PC-3 (cell line): Measurements from ENCODE around the gene BACH2. TPM values are rescaled to one million over a fixed set of nuclear protein-coding genes. Genes with fewer than 3 reads are reported as not detected.

ENCODE experiments used
- ATAC-seq: fragments of 200-7000 bp; cut with Tn5 transposase; 2 replicates; pipeline ENCODE4 v1.9.1; 2020; ENCODE audit warnings: mild to moderate bottlenecking, moderate library complexity
- BruUV-seq: library from RNA; stranded (reverse); fragments of 400-500 nt; replicated peaks from 2 replicates; lab custom pipeline; 2021; lab: Mats Ljungman, UMichigan
- CTCF ChIA-PET: fragments of 300-600 bp; sonication (Branson Sonifier 250); formaldehyde crosslinking; loops from one replicate; lab custom pipeline; 2022; ENCODE audit warnings: antibody characterized with exemption; lab: Charles Lee
- POLR2A ChIA-PET: fragments of 300-600 bp; sonication (Branson Sonifier 250); formaldehyde crosslinking; loops from one replicate; lab custom pipeline; 2022; ENCODE audit warnings: antibody characterized with exemption; ENCODE audit not compliant: unreplicated experiment; lab: Charles Lee
- DNase-seq: peaks from one replicate; pipeline ENCODE4 v3.0.0-alpha.2; 2015
- H2AFZ ChIP-seq: fragments of 300-600 bp; sonication (generic); 2 replicates; pipeline ENCODE4 v1.6.0; 2016; ENCODE audit warnings: antibody characterized with exemption, low read length
- H3F3A ChIP-seq: fragments of 300-600 bp; sonication (generic); one replicate; pipeline ENCODE4 v1.6.0; 2017; ENCODE audit warnings: antibody characterized with exemption, low read length, control low read depth, mild to moderate bottlenecking; ENCODE audit not compliant: unreplicated experiment
- H3K27ac ChIP-seq: fragments of 300-600 bp; sonication (generic); 2 replicates; pipeline ENCODE4 v1.5.1; 2016; ENCODE audit warnings: mild to moderate bottlenecking, low read length
- H3K27me3 ChIP-seq: fragments of 300-600 bp; sonication (generic); 2 replicates; pipeline ENCODE4 v1.6.1; 2016; ENCODE audit warnings: low read length, mixed read lengths
- H3K36me3 ChIP-seq: fragments of 300-600 bp; sonication (generic); 2 replicates; pipeline ENCODE4 v1.6.1; 2016; ENCODE audit warnings: low read depth, mixed run types, low read length, mixed read lengths
- H3K4me1 ChIP-seq: fragments of 300-600 bp; sonication (generic); 2 replicates; pipeline ENCODE4 v1.5.1; 2016; ENCODE audit warnings: low read length; ENCODE audit not compliant: insufficient read depth
- H3K4me2 ChIP-seq: fragments of 300-600 bp; sonication (generic); 2 replicates; pipeline ENCODE4 v1.6.0; 2016; ENCODE audit warnings: low read length
- H3K4me3 ChIP-seq: fragments of 300-600 bp; sonication (generic); 2 replicates; pipeline ENCODE4 v1.5.1; 2016; ENCODE audit warnings: mild to moderate bottlenecking, low read length, mixed read lengths
- H3K79me2 ChIP-seq: fragments of 300-600 bp; sonication (generic); 2 replicates; pipeline ENCODE4 v1.6.1; 2017; ENCODE audit warnings: low read length, mixed read lengths
- H3K9ac ChIP-seq: fragments of 300-600 bp; sonication (generic); 2 replicates; pipeline ENCODE4 v1.6.0; 2016; ENCODE audit warnings: mild to moderate bottlenecking, low read length
- H3K9me2 ChIP-seq: fragments of 300-600 bp; sonication (generic); replicated peaks from 2 replicates; pipeline ENCODE4 v1.6.1; 2016; ENCODE audit warnings: mixed run types, low read length, mixed read lengths
- H3K9me3 ChIP-seq: fragments of 300-600 bp; sonication (generic); 2 replicates; pipeline ENCODE4 v1.6.1; 2016; ENCODE audit warnings: low read length, mixed read lengths
- H4K20me1 ChIP-seq: fragments of 300-600 bp; sonication (generic); 2 replicates; pipeline ENCODE4 v1.6.1; 2016; ENCODE audit warnings: low read length, mixed read lengths
- CTCF ChIP-seq: fragments of 300-600 bp; sonication (generic); conservative IDR thresholded peaks from 2 replicates; pipeline ENCODE4 v1.5.1; 2017; ENCODE audit warnings: antibody characterized with exemption, low read depth, mild to moderate bottlenecking, low read length
- EZH2 ChIP-seq: fragments of 300-600 bp; sonication (generic); IDR thresholded peaks from one replicate; pipeline ENCODE4 v1.6.1; 2017; ENCODE audit warnings: antibody characterized with exemption, mild to moderate bottlenecking, low read length; ENCODE audit not compliant: unreplicated experiment
- EZH2phosphoT487 ChIP-seq: fragments of 300-600 bp; sonication (generic); IDR thresholded peaks from 2 replicates; pipeline ENCODE4 v1.6.1; 2018; ENCODE audit warnings: mild to moderate bottlenecking, antibody characterized with exemption, low read length, borderline replicate concordance
- intact Hi-C: fragments of 100-400 bp; cut with micrococcal nuclease; formaldehyde crosslinking; loops from 2 replicates; pipeline ENCODE4 v1.9.0; 2023
- total RNA-seq: library from RNA; depleted of rRNA; stranded (reverse); fragments of >200 nt; gene quantifications from 2 replicates; pipeline ENCODE4 v1.2.3, GENCODE V29; 2014

The BACH2 gene
- total RNA-seq, 1 experiment from 2014 or later = 7.0 TPM

GRCh38 chr6:90000864-90001731, 295.5 kb downstream of the BACH2 start:
- H3K4me3 ChIP-seq = no peak overlapping the region
- peaks cover 25% of the 10 kb centered on the region for H3K4me1 ChIP-seq
- H2AFZ ChIP-seq = no peak overlapping the region
- ChIA-PET POLR2A (no interaction called here), CTCF (no interaction called here)
- no peaks in the 10 kb centered on the region for H3K79me2 ChIP-seq
- H3K36me3 ChIP-seq = no peaks in the 10 kb centered on the region
- TF ChIP-seq CTCF = no peak
- TF ChIP-seq EZH2phosphoT487 = no peak
- no peak for TF ChIP-seq EZH2
- H3K9me3 ChIP-seq = no peaks in the 10 kb centered on the region
- H3K4me2 ChIP-seq = no peak overlapping the region
- no TSS peak for BruUV-seq
- H3K27ac ChIP-seq = no peak overlapping the region
- H3K9ac ChIP-seq = no peak overlapping the region
- peak; percentile 50 for DNase-seq
- ATAC-seq = no peak
- H3K9me2 ChIP-seq = no peaks in the 10 kb centered on the region
- intact Hi-C loops = no loop called here
- no peaks in the 10 kb centered on the region for H3K27me3 ChIP-seq
- H4K20me1 ChIP-seq = no peaks in the 10 kb centered on the region
- no peaks in the 10 kb centered on the region for H3F3A ChIP-seq

GRCh38 chr6:89999945-90000825, 296.5 kb downstream of the BACH2 start:
- H3K4me1 ChIP-seq = peaks cover 25% of the 10 kb centered on the region
- no peak overlapping the region for H3K4me2 ChIP-seq
- no peaks in the 10 kb centered on the region for H3K9me2 ChIP-seq
- H3K4me3 ChIP-seq = no peak overlapping the region
- DNase-seq (no peak), ATAC-seq (no peak)
- no TSS peak for BruUV-seq
- H3K9me3 ChIP-seq = no peaks in the 10 kb centered on the region
- TF ChIP-seq CTCF (no peak), EZH2 (no peak), EZH2phosphoT487 (no peak)
- H3K27me3 ChIP-seq = no peaks in the 10 kb centered on the region
- H3F3A ChIP-seq = no peaks in the 10 kb centered on the region
- H2AFZ ChIP-seq = no peak overlapping the region
- H3K79me2 ChIP-seq = no peaks in the 10 kb centered on the region
- ChIA-PET CTCF (no interaction called here), POLR2A (no interaction called here)
- intact Hi-C loops = no loop called here
- no peak overlapping the region for H3K9ac ChIP-seq
- H3K36me3 ChIP-seq = no peaks in the 10 kb centered on the region
- no peak overlapping the region for H3K27ac ChIP-seq
- no peaks in the 10 kb centered on the region for H4K20me1 ChIP-seq
